Measurements from ENCODE around the gene PSME2. TPM values are rescaled to one million over a fixed set of nuclear protein-coding genes. Genes with fewer than 3 reads are reported as not detected.

PSME2 gene
- total and polyA plus RNA-seq, 2 of the 13 experiments (the other 11 are each of a cell fraction or from before 2014, with no cell fraction given), result 332 to 716 TPM

DNA sequence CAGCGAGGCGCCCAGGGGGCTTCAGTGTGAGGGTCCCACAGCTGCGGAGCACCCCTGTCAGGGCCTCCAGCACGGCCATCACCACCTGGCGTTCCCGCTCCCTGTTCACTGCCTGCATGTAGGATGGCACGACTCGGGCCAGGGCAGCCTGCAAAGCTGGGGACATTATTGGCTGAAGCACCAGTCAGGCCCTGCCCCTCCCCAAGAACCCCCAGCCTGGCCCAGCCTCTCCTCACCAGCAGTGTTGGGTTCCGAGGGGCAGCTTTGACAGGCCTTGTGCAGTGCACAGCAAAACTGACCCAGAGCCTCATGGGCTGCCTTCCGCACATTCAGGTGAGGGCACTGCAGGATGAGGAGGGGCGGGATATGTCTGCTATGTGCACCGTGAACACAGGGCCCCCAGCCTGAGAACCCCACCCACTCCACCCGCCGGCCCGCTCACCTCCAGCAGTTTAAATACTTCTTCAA lies 36.6 kb upstream of the PSME2 start:
- Histone ChIP-seq H3K36me3 (replicated peaks in 1 of 2; ENCODE audit: control insufficient read depth in 1 of 2, insufficient read depth in 2 of 2, low read length in 2 of 2) (peaks cover 85 to 95% of the 10 kb centered on the region in 2 experiments), H3K4me1 (ENCODE audit: insufficient read depth, low read length) (peaks cover 13% of the 10 kb centered on the region), H3K4me3 (replicated peaks in 1 of 3; ENCODE audit: insufficient read depth in 1 of 3, low read depth in 2 of 3, low read length in 3 of 3) (no peak overlapping the region), H4K20me1 (ENCODE audit: insufficient read depth, low read length) (no peaks in the 10 kb centered on the region), H3K9ac (ENCODE audit: insufficient read depth, low read depth, low read length) (no peak overlapping the region), H3K27ac (ENCODE audit: extremely low read length, insufficient read depth, low read length) (no peak overlapping the region), H3K4me2 (ENCODE audit: low read depth, low read length) (no peak overlapping the region), H3K27me3 (ENCODE audit: control insufficient read depth in 1 of 2, insufficient read depth in 2 of 2, low read length in 2 of 2) (no peaks in the 10 kb centered on the region), H2AFZ (ENCODE audit: low read length) (no peak overlapping the region), H3K79me2 (ENCODE audit: insufficient read depth, low read length) (peaks cover 14% of the 10 kb centered on the region), H3K9me3 (ENCODE audit: low read length) (no peaks in the 10 kb centered on the region)
- FAIRE-seq (no peak), ATAC-seq (no peak), DNase-seq (ENCODE audit: low spot score) (no peak)
- WGBS (ENCODE audit: low lambda C conversion rate), result over 99% methylated on average over 14 of the region's 15 CpGs
- no peak for TF ChIP-seq IKZF4 (CRISPR knock-in tag; IDR thresholded peaks at IDR 0.05; ENCODE audit: borderline replicate concordance, low read depth, not compliant biosample characterization)
- peak; percentile 36; the same call in 1 of the 2 replicates for TF ChIP-seq ZNF776 (CRISPR knock-in tag; IDR thresholded peaks at IDR 0.05)
- TF ChIP-seq MTF1 (CRISPR knock-in tag; IDR thresholded peaks at IDR 0.05), result no peak
- TF ChIP-seq CBFB (CRISPR knock-in tag; IDR thresholded peaks at IDR 0.05), result no peak
- TF ChIP-seq RBFOX2 (IDR thresholded peaks at IDR 0.05; ENCODE audit: low read depth, low read length), result 0 out of 2 replicates have a peak, but pooled peaks have one; percentile 49
- TF ChIP-seq HIVEP1 (CRISPR knock-in tag; IDR thresholded peaks at IDR 0.05), result 0 out of 2 replicates have a peak, but pooled peaks have one; percentile 34
- TF ChIP-seq ZNF333 (CRISPR knock-in tag; IDR thresholded peaks at IDR 0.05; ENCODE audit: borderline replicate concordance), result peak; percentile 71; the same call in 1 of the 2 replicates
- TF ChIP-seq ZBTB4 (CRISPR knock-in tag; IDR thresholded peaks at IDR 0.05; ENCODE audit: borderline replicate concordance), result no peak
- no peak for TF ChIP-seq ZNF367 (CRISPR knock-in tag; IDR thresholded peaks at IDR 0.05; ENCODE audit: borderline replicate concordance)
- no peak for TF ChIP-seq PHF20 (CRISPR knock-in tag; IDR thresholded peaks at IDR 0.05)
- TF ChIP-seq AGO2 (optimal IDR thresholded peaks at IDR 0.05; ENCODE audit: low read depth, low read length), result peak; percentile 82
- intact Hi-C loops (cut with micrococcal nuclease; ENCODE audit: unreplicated experiment) (no loop called here), in situ Hi-C loops (cut with HindIII; ENCODE audit: extremely low pct_ligation_motif_present, low pct_unique_long_range_greater_than_20kb) (no loop called here)
- ChIA-PET POLR2A (interaction anchor here (1.0 to 8.1 kb wide), 4 partner anchors 12 to 46 kb away, joined by 3 to 53 read pairs (median 8); partner anchors contain the start of genes IRF9, PSME2 and TM9SF1), CTCF (ENCODE audit: low intra/inter-chr PET ratio, low total read pairs) (no interaction called here)
- BruUV-seq (replicated peaks), result no TSS peak
